GM23248 (cell line): ENCODE results near the gene TTLL3.

Experiments used
- EZH2 ChIP-seq: fragments of 200-600 bp; sonication (generic); IDR thresholded peaks from 2 replicates; pipeline ENCODE4 v1.6.1; 2018; ENCODE audit warnings: antibody characterized with exemption, mild to moderate bottlenecking; ENCODE audit not compliant: insufficient read depth, poor library complexity, severe bottlenecking
- EZH2phosphoT487 ChIP-seq: fragments of 200-600 bp; sonication (generic); IDR thresholded peaks from 2 replicates; pipeline ENCODE4 v1.6.1; 2018; ENCODE audit warnings: antibody characterized with exemption, moderate library complexity, mild to moderate bottlenecking, low read depth; ENCODE audit not compliant: insufficient read depth

GRCh38 chr3:9791127-9791526, 18.9 kb upstream of the TTLL3 start:
- TF ChIP-seq EZH2 (no peak), EZH2phosphoT487 (no peak)
